H1 (cell line): ENCODE measurements around the gene TMED8. TPM values are rescaled to one million over a fixed set of nuclear protein-coding genes. Genes with fewer than 3 reads are reported as not detected.

Experiments
- CTCF ChIA-PET: fragments of 300-600 bp; sonication (Branson Sonifier 250); formaldehyde crosslinking; loops from one replicate; lab custom pipeline; 2021; ENCODE audit not compliant: partially characterized antibody; lab: Charles Lee
- POLR2A ChIA-PET: fragments of 300-600 bp; sonication (Branson Sonifier 250); formaldehyde crosslinking; loops from one replicate; lab custom pipeline; 2021; ENCODE audit warnings: inconsistent platforms; ENCODE audit not compliant: partially characterized antibody; lab: Charles Lee
- DNase-seq, 2 experiments: peaks; one replicate each; pipeline versions ENCODE4 v3.0.0 to v3.0.0-alpha.2; 2010 to 2022; ENCODE audit warnings: low spot score in 2 of 2, low read depth in 1 of 2, mixed read lengths in 1 of 2
- FAIRE-seq: peaks from 2 replicates; lab custom pipeline; 2011; peaks lifted over from hg19 to GRCh38; lab: Jason Lieb, UNC
- H2AFZ ChIP-seq: 2 replicates; pipeline ENCODE4 v1.8.1; 2012; ENCODE audit warnings: low read length, inconsistent platforms
- H2AK5ac ChIP-seq: 2 replicates; pipeline ENCODE4 v1.6.1; 2013; ENCODE audit warnings: low read depth, low read length
- H2BK120ac ChIP-seq: replicated peaks from 2 replicates; pipeline ENCODE3; 2013; ENCODE audit warnings: low read depth, low read length, inconsistent platforms
- H2BK12ac ChIP-seq: 2 replicates; pipeline ENCODE4 v1.6.1; 2013; ENCODE audit warnings: low read depth, low read length
- H2BK15ac ChIP-seq: 2 replicates; pipeline ENCODE4 v1.6.1; 2013; ENCODE audit warnings: low read length
- H2BK20ac ChIP-seq: 2 replicates; pipeline ENCODE4 v1.6.1; 2013; ENCODE audit warnings: low read length
- H2BK5ac ChIP-seq: 2 replicates; pipeline ENCODE4 v1.6.1; 2013; ENCODE audit warnings: low read depth, low read length
- H3K14ac ChIP-seq: 2 replicates; pipeline ENCODE4 v1.6.1; 2013; ENCODE audit warnings: inconsistent platforms; ENCODE audit not compliant: insufficient read length
- H3K18ac ChIP-seq: 2 replicates; pipeline ENCODE4 v1.6.1; 2013; ENCODE audit warnings: low read length; ENCODE audit errors: extremely low read depth
- H3K23ac ChIP-seq: 2 replicates; pipeline ENCODE4 v1.6.1; 2013; ENCODE audit warnings: inconsistent platforms; ENCODE audit not compliant: insufficient read length
- H3K23me2 ChIP-seq: 2 replicates; pipeline ENCODE4 v1.6.1; 2013; ENCODE audit warnings: low read depth, low read length
- H3K27ac ChIP-seq: 2 replicates; pipeline ENCODE4 v1.6.1; 2011; ENCODE audit warnings: low read depth, low read length, inconsistent platforms
- H3K27me3 ChIP-seq, 4 experiments: replicated peaks in 1 of 4; 1 replicate in 1 of 4; 2 replicates in 3 of 4; pipeline versions ENCODE4 v1.6.1 to v1.8.1; 2011 to 2013; ENCODE audit warnings: low read length in 3 of 4, mild to moderate bottlenecking in 3 of 4, inconsistent platforms in 2 of 4, mixed read lengths in 2 of 4, moderate library complexity in 1 of 4; ENCODE audit not compliant: control insufficient read depth in 3 of 4, insufficient read depth in 3 of 4; ENCODE audit errors: extremely low read depth in 1 of 4
- H3K36me3 ChIP-seq, 4 experiments: 2 replicates each; pipeline versions ENCODE4 v1.6.1 to v1.8.1; 2011 to 2013; ENCODE audit warnings: mild to moderate bottlenecking in 4 of 4, low read length in 3 of 4, moderate library complexity in 2 of 4, control low read depth in 1 of 4, inconsistent platforms in 1 of 4; ENCODE audit not compliant: insufficient read depth in 4 of 4, control insufficient read depth in 2 of 4
- H3K4ac ChIP-seq: replicated peaks from 2 replicates; pipeline ENCODE3; 2013; ENCODE audit warnings: low read length, low read depth, mixed read lengths, inconsistent platforms; ENCODE audit not compliant: insufficient read length
- H3K4me1 ChIP-seq, 4 experiments: replicated peaks in 1 of 4; 1 replicate in 1 of 4; 2 replicates in 3 of 4; pipeline versions ENCODE4 v1.6.1 to v1.8.1; 2011 to 2013; ENCODE audit warnings: low read length in 3 of 4, inconsistent platforms in 2 of 4, mixed read lengths in 1 of 4; ENCODE audit not compliant: insufficient read depth in 4 of 4, control insufficient read depth in 3 of 4
- H3K4me2 ChIP-seq, 2 experiments: 2 replicates each; pipeline versions ENCODE4 v1.6.1 to v1.8.1; 2011 to 2013; ENCODE audit warnings: low read depth in 2 of 2, low read length in 2 of 2, control low read depth in 1 of 2, inconsistent platforms in 1 of 2, mild to moderate bottlenecking in 1 of 2; ENCODE audit not compliant: insufficient read depth in 1 of 2
- H3K4me3 ChIP-seq, 4 experiments: fragments of 200-600, 300-600 bp in 1 of 4; sonication (generic), shearing (Covaris generic), sonication (Bioruptor Twin) in 1 of 4; 2 replicates each; pipeline versions ENCODE4 v1.5.1 to v1.8.1; 2011 to 2016; ENCODE audit warnings: low read length in 4 of 4, low read depth in 3 of 4, control low read depth in 2 of 4, inconsistent platforms in 2 of 4, mild to moderate bottlenecking in 2 of 4, mixed read lengths in 1 of 4, moderate library complexity in 1 of 4; ENCODE audit not compliant: insufficient read depth in 2 of 4; ENCODE audit errors: extremely low read depth in 1 of 4
- H3K56ac ChIP-seq: replicated peaks from 2 replicates; pipeline ENCODE3; 2013; ENCODE audit warnings: low read depth, mild to moderate bottlenecking, mixed read lengths, low read length, inconsistent platforms; ENCODE audit not compliant: insufficient read length
- H3K79me1 ChIP-seq: 2 replicates; pipeline ENCODE4 v1.6.1; 2013; ENCODE audit warnings: low read depth, low read length, control low read depth
- H3K79me2 ChIP-seq, 2 experiments: 2 replicates each; pipeline versions ENCODE4 v1.6.1 to v1.8.1; 2012 to 2013; ENCODE audit warnings: low read length in 2 of 2, mild to moderate bottlenecking in 2 of 2, inconsistent platforms in 1 of 2; ENCODE audit not compliant: insufficient read depth in 2 of 2, control insufficient read depth in 1 of 2
- H3K9ac ChIP-seq, 4 experiments: replicated peaks in 1 of 4; 1 replicate in 1 of 4; 2 replicates in 3 of 4; pipeline versions ENCODE4 v1.6.1 to v1.8.1; 2011 to 2013; ENCODE audit warnings: low read depth in 3 of 4, low read length in 3 of 4, control low read depth in 2 of 4, mild to moderate bottlenecking in 2 of 4, moderate library complexity in 2 of 4, inconsistent platforms in 1 of 4; ENCODE audit errors: extremely low read depth in 1 of 4
- H3K9me3 ChIP-seq, 2 experiments: 2 replicates each; pipeline versions ENCODE4 v1.6.1 to v1.8.1; 2012 to 2013; ENCODE audit warnings: mild to moderate bottlenecking in 2 of 2, moderate library complexity in 2 of 2, control low read depth in 1 of 2, inconsistent platforms in 1 of 2, low read depth in 1 of 2, low read length in 1 of 2, mixed read lengths in 1 of 2; ENCODE audit not compliant: insufficient read depth in 2 of 2
- H4K20me1 ChIP-seq, 2 experiments: replicated peaks in 1 of 2; 2 replicates each; pipeline versions ENCODE3 to v1.8.1; 2011 to 2013; ENCODE audit warnings: inconsistent platforms in 2 of 2, low read length in 2 of 2, mild to moderate bottlenecking in 1 of 2; ENCODE audit not compliant: insufficient read depth in 2 of 2, control insufficient read depth in 1 of 2
- H4K5ac ChIP-seq: 2 replicates; pipeline ENCODE4 v1.6.1; 2013; ENCODE audit warnings: low read length, low read depth, mixed read lengths, inconsistent platforms; ENCODE audit not compliant: insufficient read length
- H4K8ac ChIP-seq: 2 replicates; pipeline ENCODE4 v1.8.0; 2013; ENCODE audit warnings: mild to moderate bottlenecking, moderate library complexity, low read length, inconsistent platforms; ENCODE audit not compliant: insufficient read depth; ENCODE audit errors: extremely low read depth
- H4K91ac ChIP-seq: replicated peaks from 2 replicates; pipeline ENCODE3; 2013; ENCODE audit warnings: low read length, mixed read lengths, inconsistent platforms; ENCODE audit not compliant: insufficient read length
- EGR1 ChIP-seq: IDR thresholded peaks from 2 replicates; pipeline ENCODE4 v1.6.1; 2011; ENCODE audit warnings: low read depth, low read length, borderline replicate concordance
- POU5F1 ChIP-seq: IDR thresholded peaks from 2 replicates; pipeline ENCODE4 v1.6.1; 2011; ENCODE audit warnings: low read depth, mild to moderate bottlenecking, low read length, moderate library complexity
- SUZ12 ChIP-seq: fragments of 200-600 bp; sonication (generic); IDR thresholded peaks from 2 replicates; pipeline ENCODE4 v1.6.1; 2012; ENCODE audit warnings: mild to moderate bottlenecking, inconsistent platforms, low read length, moderate library complexity, mixed read lengths
- WGBS, 2 experiments: shearing (Covaris generic) in 1 of 2; methylation state at CpG; one replicate each; pipeline versions ENCODE4 v1.1.6 to v1.1.7; 2013 to 2015; ENCODE audit warnings: low lambda C conversion rate in 2 of 2, mixed read lengths in 2 of 2, inconsistent platforms in 1 of 2, low coverage in 1 of 2, missing lambda C conversion rate in 1 of 2; ENCODE audit not compliant: insufficient replicate concordance in 2 of 2, insufficient coverage in 1 of 2, insufficient read length in 1 of 2; ENCODE audit errors: extremely low coverage in 1 of 2, missing lambda C conversion rate in 1 of 2; 5-methylcytosine and 5-hydroxymethylcytosine counted together
- polyA plus RNA-seq, 7 experiments: library from polyadenylated mRNA; depleted of rRNA in 3 of 7; stranded (reverse) in 5 of 7; unstranded in 2 of 7; fragments of >200 nt in 5 of 7; fragments of 200-250 nt in 2 of 7; gene quantifications; 1 replicate in 5 of 7; 2 replicates in 1 of 7; 4 replicates in 1 of 7; pipeline versions ENCODE4 v1.2.1 to v1.2.3, GENCODE V29; 2011 to 2013; ENCODE audit warnings: missing spikeins in 2 of 7, mixed read lengths in 2 of 7
- total RNA-seq: library from RNA; stranded (reverse); fragmentation: NEBNext Ultra II Directional; extraction: Animal tissue kit (Norgen Biotek cat#: 25700); gene quantifications from 2 replicates; pipeline ENCODE4 v1.2.1, GENCODE V29; 2021
- TF ChIP-seq, protein P1 (sequence below), 3 experiments: IDR thresholded peaks; 1 replicate in 2 of 3; 2 replicates in 1 of 3; pipeline versions ENCODE4 v1.5.1 to v1.6.1; 2011; ENCODE audit warnings: low read length in 3 of 3, mild to moderate bottlenecking in 3 of 3, inconsistent platforms in 2 of 3, low read depth in 1 of 3, moderate library complexity in 1 of 3; ENCODE audit not compliant: insufficient read depth in 1 of 3; ENCODE audit errors: control extremely low read depth in 1 of 3

Gene TMED8
- total and polyA plus RNA-seq, 2 of the 8 experiments (the other 6 are each of a cell fraction or from before 2014, with no cell fraction given), result 5.5 to 13.4 TPM

DNA sequence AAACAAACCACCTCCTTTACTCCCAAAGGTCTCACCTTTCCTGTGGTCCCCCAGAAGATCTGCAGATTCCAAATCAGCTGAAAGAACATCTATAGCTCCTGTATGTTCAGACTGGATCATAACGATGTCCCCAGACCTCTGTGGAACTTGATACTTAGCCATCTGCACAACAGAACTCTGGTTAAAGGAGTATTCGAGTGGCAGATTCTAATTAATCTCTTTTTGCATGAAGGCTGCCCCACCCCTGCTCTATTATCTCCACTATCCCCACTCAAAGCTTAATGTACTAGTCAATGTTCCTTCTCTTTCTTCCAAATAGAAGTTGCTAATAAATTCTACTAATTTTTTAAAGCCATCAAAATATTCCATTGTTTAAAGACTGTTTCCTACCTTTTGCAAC, 33.2 kb downstream of the TMED8 start:
- CTCF ChIA-PET, result interaction anchor here (0.6 to 1.7 kb wide), 6 partner anchors 12 to 106 kb away, joined by 3 to 6 read pairs (median 4); no protein-coding TSS in a partner anchor
- Histone ChIP-seq H3K4ac (no peak overlapping the region), H3K27me3 (no peaks in the 10 kb centered on the region), H2BK20ac (peak overlapping the region; percentile 77; the same call in 1 of the 2 replicates), H2AFZ (no peak overlapping the region), H3K27ac (no peak overlapping the region)
- WGBS, 2 experiments, result 90% methylated on average over 2 of the region's 2 CpGs; no CpG with 5 or more reads in 1 of the 2 experiments
- FAIRE-seq, result no peak
- TF ChIP-seq POU5F1 (no peak), SUZ12 (no peak), EGR1 (no peak)
- TF ChIP-seq, protein P1, sequence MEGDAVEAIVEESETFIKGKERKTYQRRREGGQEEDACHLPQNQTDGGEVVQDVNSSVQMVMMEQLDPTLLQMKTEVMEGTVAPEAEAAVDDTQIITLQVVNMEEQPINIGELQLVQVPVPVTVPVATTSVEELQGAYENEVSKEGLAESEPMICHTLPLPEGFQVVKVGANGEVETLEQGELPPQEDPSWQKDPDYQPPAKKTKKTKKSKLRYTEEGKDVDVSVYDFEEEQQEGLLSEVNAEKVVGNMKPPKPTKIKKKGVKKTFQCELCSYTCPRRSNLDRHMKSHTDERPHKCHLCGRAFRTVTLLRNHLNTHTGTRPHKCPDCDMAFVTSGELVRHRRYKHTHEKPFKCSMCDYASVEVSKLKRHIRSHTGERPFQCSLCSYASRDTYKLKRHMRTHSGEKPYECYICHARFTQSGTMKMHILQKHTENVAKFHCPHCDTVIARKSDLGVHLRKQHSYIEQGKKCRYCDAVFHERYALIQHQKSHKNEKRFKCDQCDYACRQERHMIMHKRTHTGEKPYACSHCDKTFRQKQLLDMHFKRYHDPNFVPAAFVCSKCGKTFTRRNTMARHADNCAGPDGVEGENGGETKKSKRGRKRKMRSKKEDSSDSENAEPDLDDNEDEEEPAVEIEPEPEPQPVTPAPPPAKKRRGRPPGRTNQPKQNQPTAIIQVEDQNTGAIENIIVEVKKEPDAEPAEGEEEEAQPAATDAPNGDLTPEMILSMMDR (IDR thresholded peaks at IDR 0.05; ENCODE audit: control extremely low read depth in 1 of 3, insufficient read depth in 1 of 3, low read depth in 1 of 3, low read length in 3 of 3), result no peak
- TF ChIP-seq, all 59 proteins: peak for 0
- H2AK5ac ChIP-seq, result no peak overlapping the region
- H3K23me2 ChIP-seq, result no peaks in the 10 kb centered on the region
- no peak for DNase-seq
- peaks cover 0 to 14% (median 0%) of the 10 kb centered on the region in 4 experiments; a peak in 2 of 8 replicates for H3K36me3 ChIP-seq
- H3K4me3 ChIP-seq, result no peak overlapping the region
- H3K4me1 ChIP-seq, result peaks cover 5 to 12% (median 9%) of the 10 kb centered on the region in 4 experiments; a peak in 6 of 7 replicates
- no peak overlapping the region for H4K91ac ChIP-seq
- no peak overlapping the region for H3K18ac ChIP-seq
- no peak overlapping the region for H2BK12ac ChIP-seq
- H4K8ac ChIP-seq, result no peak overlapping the region
- no peak overlapping the region for H2BK15ac ChIP-seq
- H3K79me1 ChIP-seq, result no peaks in the 10 kb centered on the region
- no peaks in the 10 kb centered on the region for H4K20me1 ChIP-seq
- no peak overlapping the region for H2BK5ac ChIP-seq
- no peak overlapping the region for H3K14ac ChIP-seq
- H3K9ac ChIP-seq, result no peak overlapping the region
- H4K5ac ChIP-seq, result no peak overlapping the region
- no peak overlapping the region for H3K23ac ChIP-seq
- H3K9me3 ChIP-seq, result 0 out of 4 replicates have a peak, but pooled peaks cover 0 to 2% of the 10 kb centered on the region in 2 experiments
- no peak overlapping the region for H2BK120ac ChIP-seq
- no peak overlapping the region for H3K56ac ChIP-seq
- no peaks in the 10 kb centered on the region for H3K79me2 ChIP-seq
- no peak overlapping the region for H3K4me2 ChIP-seq
- POLR2A ChIA-PET, result interaction anchor here (0.8 to 1.7 kb wide), 3 partner anchors 9 to 23 kb away, joined by 3 to 5 read pairs (median 4); partner anchors contain the start of genes GSTZ1 and POMT2
